22Rv1 (cell line): ENCODE results near the gene FOXP1.

Source experiments
- ZFX ChIP-seq: fragments of 450-650 bp; IDR thresholded peaks from 2 replicates; pipeline ENCODE4 v1.6.1; 2017; ENCODE audit warnings: antibody characterized with exemption, borderline replicate concordance
- TF ChIP-seq, protein P1 (sequence below): fragments of 450-650 bp; IDR thresholded peaks from 2 replicates; pipeline ENCODE4 v1.5.1; 2017; ENCODE audit warnings: mild to moderate bottlenecking

DNA sequence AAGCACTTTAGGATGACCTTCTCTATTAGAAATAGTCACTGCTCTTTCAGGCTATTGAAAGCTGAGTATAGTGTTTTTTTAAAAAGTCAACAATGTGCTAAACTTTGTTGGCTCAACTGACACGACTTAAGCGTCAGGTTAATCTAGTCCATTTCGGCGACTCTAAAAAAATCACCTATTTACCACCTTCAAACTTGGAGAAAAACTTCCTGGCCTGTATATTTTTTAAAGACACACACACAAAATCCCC, 517.8 kb downstream of the FOXP1 start:
- TF ChIP-seq, protein P1, sequence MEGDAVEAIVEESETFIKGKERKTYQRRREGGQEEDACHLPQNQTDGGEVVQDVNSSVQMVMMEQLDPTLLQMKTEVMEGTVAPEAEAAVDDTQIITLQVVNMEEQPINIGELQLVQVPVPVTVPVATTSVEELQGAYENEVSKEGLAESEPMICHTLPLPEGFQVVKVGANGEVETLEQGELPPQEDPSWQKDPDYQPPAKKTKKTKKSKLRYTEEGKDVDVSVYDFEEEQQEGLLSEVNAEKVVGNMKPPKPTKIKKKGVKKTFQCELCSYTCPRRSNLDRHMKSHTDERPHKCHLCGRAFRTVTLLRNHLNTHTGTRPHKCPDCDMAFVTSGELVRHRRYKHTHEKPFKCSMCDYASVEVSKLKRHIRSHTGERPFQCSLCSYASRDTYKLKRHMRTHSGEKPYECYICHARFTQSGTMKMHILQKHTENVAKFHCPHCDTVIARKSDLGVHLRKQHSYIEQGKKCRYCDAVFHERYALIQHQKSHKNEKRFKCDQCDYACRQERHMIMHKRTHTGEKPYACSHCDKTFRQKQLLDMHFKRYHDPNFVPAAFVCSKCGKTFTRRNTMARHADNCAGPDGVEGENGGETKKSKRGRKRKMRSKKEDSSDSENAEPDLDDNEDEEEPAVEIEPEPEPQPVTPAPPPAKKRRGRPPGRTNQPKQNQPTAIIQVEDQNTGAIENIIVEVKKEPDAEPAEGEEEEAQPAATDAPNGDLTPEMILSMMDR = no peak
- TF ChIP-seq ZFX = no peak
